Hepatocyte (in vitro differentiated cells): ENCODE measurements around the gene STRA6.

Experiments
- CTCF ChIP-seq: fragments of 200-600 bp; sonication (generic); IDR thresholded peaks from 2 replicates; pipeline ENCODE4 v1.5.1; 2016; ENCODE audit warnings: antibody characterized with exemption, mild to moderate bottlenecking; ENCODE audit not compliant: poor library complexity
- EZH2 ChIP-seq: fragments of 200-600 bp; sonication (generic); IDR thresholded peaks from 2 replicates; pipeline ENCODE4 v1.6.1; 2016; ENCODE audit warnings: antibody characterized with exemption, mild to moderate bottlenecking, borderline replicate concordance
- EZH2phosphoT487 ChIP-seq: fragments of 200-600 bp; sonication (generic); IDR thresholded peaks from one replicate; pipeline ENCODE4 v1.6.1; 2018; ENCODE audit warnings: antibody characterized with exemption, mild to moderate bottlenecking, low read depth, moderate library complexity; ENCODE audit not compliant: unreplicated experiment, severe bottlenecking

- no peak for TF ChIP-seq EZH2phosphoT487
- no peak for TF ChIP-seq CTCF
- TF ChIP-seq EZH2: no peak
Observed at GRCh38 chr15:74170875-74171578, 31.6 kb downstream of the STRA6 start.
